GM12865 (cell line): ENCODE measurements around the gene SIN3A.
"Not testable (repeated sequence)": the region's sequence is repeated elsewhere in the genome, so short reads cannot be mapped to it uniquely, and the experiment has no call there.

Source experiments
- DNase-seq: peaks from one replicate; pipeline ENCODE4 v3.0.0; 2010; ENCODE audit warnings: low read depth
- H3K4me3 ChIP-seq: 2 replicates; pipeline ENCODE4 v1.5.1; 2011; ENCODE audit warnings: mild to moderate bottlenecking, low read depth, low read length, control low read depth
- CTCF ChIP-seq: IDR thresholded peaks from 2 replicates; pipeline ENCODE4 v1.5.1; 2011; ENCODE audit warnings: low read length, control low read depth, low read depth, inconsistent platforms; ENCODE audit not compliant: insufficient read depth; ENCODE audit errors: missing control alignments

Gene SIN3A

GRCh38 chr15:75450307-75451201 is 936 bp downstream of the SIN3A start:
- TF ChIP-seq CTCF, result no peak
- DNase-seq, result peak; percentile 98
- peak overlapping the region; percentile 91 for H3K4me3 ChIP-seq

GRCh38 chr15:75449585-75450306 is 1.7 kb downstream of the SIN3A start:
- H3K4me3 ChIP-seq, result peak overlapping the region; percentile 91
- no peak for TF ChIP-seq CTCF
- DNase-seq, result no peak

GRCh38 chr15:75448171-75448570 is 3.3 kb downstream of the SIN3A start:
- DNase-seq, H3K4me3 ChIP-seq: not testable (repeated sequence)

- no peak for TF ChIP-seq CTCF
- peak; percentile 60 for DNase-seq
- H3K4me3 ChIP-seq, result no peak overlapping the region; the same call in 1 of the 2 replicates
These were observed 5.3 kb downstream of the SIN3A start for GRCh38 chr15:75446151-75446550.

- H3K4me3 ChIP-seq, result not testable (repeated sequence)
These were observed 6.2 kb downstream of the SIN3A start for GRCh38 chr15:75445324-75445723.

GRCh38 chr15:75443972-75444453 is 7.5 kb downstream of the SIN3A start:
- not testable (repeated sequence) for H3K4me3 ChIP-seq, DNase-seq

More at GRCh38 chr15:75445324-75445723, 6.2 kb downstream of the SIN3A start:
- DNase-seq, result not testable (repeated sequence)

GRCh38 chr15:75437721-75438120 is 13.8 kb downstream of the SIN3A start:
- no peak for TF ChIP-seq CTCF
- DNase-seq, result no peak
- no peak overlapping the region for H3K4me3 ChIP-seq

GRCh38 chr15:75436881-75437280 is 14.6 kb downstream of the SIN3A start:
- no peak for TF ChIP-seq CTCF
- DNase-seq, result no peak
- no peak overlapping the region for H3K4me3 ChIP-seq
